ENCODE results near the gene IGSF22. TPM values are rescaled to one million over a fixed set of nuclear protein-coding genes. Genes with fewer than 3 reads are reported as not detected.

IGSF22 gene
- total and polyA plus RNA-seq, 9 donors: 0.11 to 1.5 (median 1.0) TPM; not detected in 1

- peak; percentile 63 to 78 (median 72) for DNase-seq
- TF ChIP-seq CTCF (IDR thresholded peaks at IDR 0.05) (no peak), EP300 (IDR thresholded peaks at IDR 0.05) (no peak), POLR2A (IDR thresholded peaks at IDR 0.05) (no peak)
- intact Hi-C loops (cut with DNase I): loop anchor here in 2 of 4 donors (2.0 to 10.0 kb wide), 3 partner anchors 21 to 305 kb away; partner anchors contain the start of genes LDHA (in 1 of the 2) and SPTY2D1 (in 1 of the 2)
- H3K36me3 ChIP-seq: no peaks in the 10 kb centered on the region
- peak overlapping the region; percentile 100 for H3K27ac ChIP-seq
- 3 to 8% (median 6%) methylated on average over 3 of the region's 3 CpGs for WGBS, 3 donors
- H3K4me1 ChIP-seq (ENCODE audit: insufficient read depth): peaks cover 20% of the 10 kb centered on the region
- peak overlapping the region; percentile 95 for H3K4me3 ChIP-seq
- no peaks in the 10 kb centered on the region for H3K27me3 ChIP-seq
- no peaks in the 10 kb centered on the region for H3K9me3 ChIP-seq
Measured at GRCh38 chr11:18699848-18700261, 26.1 kb downstream of the IGSF22 start.

DNA sequence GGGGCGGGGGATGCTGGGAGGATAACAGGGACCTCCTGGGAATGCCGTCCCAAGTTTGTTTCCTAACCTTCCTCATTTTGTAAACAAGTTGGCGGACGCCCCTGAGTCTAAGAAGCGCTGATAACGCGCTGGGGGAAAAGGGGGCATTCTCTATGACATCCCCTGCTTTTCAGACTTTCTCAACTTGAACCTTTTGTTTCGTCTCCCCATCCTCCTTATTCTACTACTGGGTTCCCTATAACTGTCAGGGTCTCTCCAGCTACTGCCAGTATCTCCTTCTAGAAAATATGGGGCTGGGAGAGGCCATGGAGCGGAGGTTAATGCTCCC is 26.8 kb downstream of the IGSF22 start:
- Histone ChIP-seq H3K4me1 (ENCODE audit: insufficient read depth) (peaks cover 20% of the 10 kb centered on the region), H3K36me3 (no peaks in the 10 kb centered on the region), H3K9me3 (no peaks in the 10 kb centered on the region), H3K27me3 (no peaks in the 10 kb centered on the region), H3K27ac (peak overlapping the region; percentile 100), H3K4me3 (peak overlapping the region; percentile 95)
- TF ChIP-seq CTCF (IDR thresholded peaks at IDR 0.05) (no peak), EP300 (IDR thresholded peaks at IDR 0.05) (no peak), POLR2A (IDR thresholded peaks at IDR 0.05) (peak; percentile 0)
- intact Hi-C loops (cut with DNase I): loop anchor here in 1 of 4 donors (10.0 kb wide), 1 partner anchor 304 kb away; the partner anchor contains the start of gene LDHA
- DNase-seq: no peak
- 1 to 3% (median 2%) methylated on average over 9 of the region's 9 CpGs for WGBS, 3 donors

DNA sequence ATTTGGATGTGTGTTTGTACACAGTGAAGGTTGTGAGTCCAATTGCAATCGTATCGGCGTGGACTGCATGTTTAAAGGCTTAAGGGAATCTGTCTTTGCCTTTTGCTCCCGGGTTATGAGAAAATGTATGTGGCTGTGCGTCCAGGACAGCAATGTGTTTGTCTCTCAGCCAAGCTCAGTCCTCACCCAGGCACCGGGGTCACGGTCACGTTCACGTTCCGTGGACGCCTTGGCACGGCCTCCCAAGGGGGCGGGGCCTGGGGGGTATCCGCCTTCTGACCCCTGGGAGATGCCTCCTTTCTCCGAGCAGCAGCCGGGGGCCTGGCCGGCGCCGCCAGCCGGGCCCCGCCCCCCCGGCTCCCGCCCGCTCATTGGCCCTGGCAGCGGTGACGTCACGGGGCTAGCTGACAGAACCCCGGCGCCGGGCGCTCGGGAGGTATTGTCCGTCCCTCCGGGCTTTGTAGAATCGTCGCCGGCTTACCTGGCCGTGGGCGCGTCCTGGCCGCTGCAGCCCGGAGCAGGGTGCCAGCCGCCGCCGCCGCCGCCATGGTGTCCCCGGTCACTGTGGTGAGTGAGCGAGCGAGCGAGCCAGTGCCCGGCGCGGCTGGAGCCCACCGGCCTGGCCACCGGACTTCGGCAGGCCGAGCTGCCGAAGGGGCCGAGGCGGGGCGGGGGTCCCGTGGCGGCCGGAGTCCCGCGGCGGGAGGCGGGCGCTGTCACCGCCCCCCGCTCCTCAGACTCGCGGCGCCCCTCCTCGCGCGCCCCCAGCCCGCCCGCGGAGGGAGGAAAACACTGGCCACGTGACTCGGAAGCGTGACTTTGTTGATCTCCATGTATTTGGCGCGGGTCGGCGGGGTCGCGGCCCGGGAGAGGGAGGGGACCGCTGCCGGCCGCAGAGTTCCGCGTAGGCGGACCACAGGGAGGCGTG is 27.4 kb downstream of the IGSF22 start, which contains the start of gene TMEM86A:
TSS of gene TMEM86A (plus strand) at position 439 of the 928 bp plus-strand sequence. CDS start at position 547, 108 bp downstream.
- H3K27me3 ChIP-seq: no peaks in the 10 kb centered on the region
- peak within 1 kb of the TSS; percentile 100 for H3K27ac ChIP-seq
- peaks cover 20% of the 10 kb centered on the region for H3K4me1 ChIP-seq (ENCODE audit: insufficient read depth)
- DNase-seq: peak; percentile 96 to 98 (median 97)
- peak within 1 kb of the TSS; percentile 95 for H3K4me3 ChIP-seq
- TF ChIP-seq CTCF (IDR thresholded peaks at IDR 0.05) (peak in 1 of 3 donors; percentile 26), POLR2A (IDR thresholded peaks at IDR 0.05) (peak; percentile 95), EP300 (IDR thresholded peaks at IDR 0.05) (peak; percentile 46)
- WGBS, 3 donors: 0 to 1% (median 1%) methylated on average over 32 to 98 of the region's 98 CpGs
- intact Hi-C loops (cut with DNase I): loop anchor here in 1 of 4 donors (10.0 kb wide), 1 partner anchor 304 kb away; the partner anchor contains the start of gene LDHA
- H3K9me3 ChIP-seq: no peaks in the 10 kb centered on the region
- H3K36me3 ChIP-seq: no peaks in the 10 kb centered on the region

DNA sequence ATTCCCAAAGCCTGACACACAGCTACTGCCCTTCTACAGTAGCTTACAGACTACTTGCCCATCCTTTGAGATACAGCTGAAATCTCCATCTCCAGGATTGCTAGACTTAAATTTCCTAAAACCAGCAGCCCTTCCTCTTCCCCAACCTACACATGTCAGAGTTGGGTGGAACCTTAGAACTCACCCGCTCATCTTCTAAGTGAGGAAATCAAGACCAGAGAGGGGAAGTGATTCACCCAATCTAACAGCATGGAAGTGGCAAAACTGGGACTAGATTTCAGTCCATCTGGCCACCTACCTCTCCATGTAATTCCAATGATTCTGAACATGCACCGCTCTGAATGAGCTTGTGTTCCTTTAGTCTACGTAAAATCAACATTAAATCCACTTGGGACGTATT is 28.4 kb downstream of the IGSF22 start:
- WGBS, 3 donors: 91 to 92% (median 91%) methylated on average over 4 of the region's 4 CpGs
- Histone ChIP-seq H3K36me3 (no peaks in the 10 kb centered on the region), H3K4me1 (ENCODE audit: insufficient read depth) (peaks cover 20% of the 10 kb centered on the region), H3K9me3 (no peaks in the 10 kb centered on the region), H3K4me3 (no peak overlapping the region), H3K27ac (peak overlapping the region; percentile 100), H3K27me3 (no peaks in the 10 kb centered on the region)
- intact Hi-C loops (cut with DNase I): loop anchor here in 1 of 4 donors (10.0 kb wide), 1 partner anchor 303 kb away; the partner anchor contains the start of gene LDHA
- DNase-seq: no peak
- no peak for TF ChIP-seq EP300 (IDR thresholded peaks at IDR 0.05)
- TF ChIP-seq POLR2A (IDR thresholded peaks at IDR 0.05): no peak
- no peak for TF ChIP-seq CTCF (IDR thresholded peaks at IDR 0.05)

Data from ovary (tissue), 9 donors.